Fibroblast of upper back skin (primary cell): ENCODE data around the gene NOTCH4.

Experiments used
- DNase-seq: peaks from one replicate; pipeline ENCODE4 v3.0.0-alpha.2; 2013

The NOTCH4 gene

GRCh38 chr6:32154514-32155161, 69.2 kb downstream of the NOTCH4 start:
- peak; percentile 63 for DNase-seq

- DNase-seq = peak; percentile 94
Measured at GRCh38 chr6:32153564-32154513, 70.0 kb downstream of the NOTCH4 start, which contains the start of gene PPT2. TSS of gene PPT2 (plus strand) at chr6:32154141. CDS start at chr6:32154595, 454 bp downstream.

DNA sequence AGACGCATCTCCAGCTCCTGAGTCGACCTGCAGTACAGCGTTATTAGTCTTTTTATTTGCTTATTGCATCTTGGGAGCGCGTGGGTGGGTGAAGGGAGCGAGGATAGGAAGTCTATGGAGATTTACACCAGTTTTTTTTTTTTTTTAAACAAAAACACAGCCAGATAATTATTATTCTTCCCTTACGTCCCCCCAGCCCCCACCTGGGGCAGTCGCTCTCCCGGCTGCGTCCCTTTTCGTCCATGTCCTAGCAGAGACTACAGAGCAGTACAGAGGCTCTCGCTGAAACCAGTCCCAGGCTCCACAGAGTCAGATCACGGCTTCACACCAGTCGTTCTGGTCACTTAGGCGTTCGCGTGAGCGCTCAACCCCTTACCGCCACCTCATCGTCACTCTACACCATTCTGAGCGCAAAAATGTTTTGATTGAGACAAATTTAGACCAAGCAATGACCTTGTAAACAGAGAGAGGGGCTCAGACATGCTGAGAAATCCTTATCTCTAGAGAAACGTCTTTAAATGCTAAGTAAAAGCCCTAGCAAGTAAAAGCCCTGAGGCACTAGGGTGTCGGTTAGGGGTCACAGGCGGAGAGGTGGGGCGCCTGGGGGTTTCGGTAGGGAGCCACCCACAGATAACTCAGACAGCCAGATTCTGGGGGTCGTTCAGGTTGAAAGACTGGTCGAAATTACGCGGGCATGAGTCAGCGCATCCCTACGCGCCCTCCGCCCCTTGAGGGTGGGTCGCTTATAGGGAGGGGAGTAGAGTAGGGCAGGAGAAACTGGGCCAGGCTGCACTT, 70.9 kb downstream of the NOTCH4 start:
- peak; percentile 34 for DNase-seq

DNA sequence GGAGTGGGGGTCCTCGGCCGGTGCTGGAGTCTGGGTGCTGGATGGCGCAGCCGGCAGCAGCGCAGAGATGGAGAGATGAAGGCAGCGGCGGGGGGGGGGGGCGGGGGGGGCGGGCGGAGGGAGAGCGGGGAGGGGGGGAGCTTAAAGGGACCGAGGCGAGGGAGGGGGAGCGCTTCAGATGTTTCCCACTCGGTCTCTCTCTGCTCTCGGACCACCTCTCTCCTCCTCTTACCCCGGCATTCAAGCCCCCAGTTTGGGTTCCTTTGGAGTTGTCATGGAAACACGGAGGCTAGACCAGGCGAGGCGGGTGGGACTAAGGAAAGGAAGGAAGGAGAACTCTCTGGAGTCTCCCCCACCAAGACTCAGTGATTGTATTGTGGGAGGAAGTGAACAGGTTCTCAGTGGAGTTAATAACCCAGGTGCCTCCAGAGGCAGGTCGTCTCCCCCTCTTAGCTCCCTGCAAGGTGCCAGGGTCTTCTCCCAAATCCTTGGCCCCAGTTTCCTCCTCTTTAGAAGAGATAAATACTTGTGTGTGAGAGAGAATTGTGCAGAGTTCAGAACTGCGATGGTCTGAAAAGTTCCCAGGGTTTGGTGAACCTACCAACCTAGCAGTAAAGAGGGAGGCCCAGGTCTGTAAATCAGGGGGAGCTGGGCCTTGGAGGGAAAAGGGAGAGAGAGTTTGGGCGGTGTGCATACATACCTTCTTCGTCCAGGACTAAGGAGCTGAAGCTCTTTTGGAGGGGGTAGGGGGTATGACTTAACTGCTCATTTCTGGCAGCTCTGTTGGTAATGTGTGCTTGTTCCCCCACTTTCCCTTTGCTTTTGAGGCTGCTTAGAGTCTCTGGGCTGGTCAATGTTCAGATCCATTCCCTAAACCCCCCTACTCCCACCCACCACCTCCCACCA, 71.8 kb downstream of the NOTCH4 start, which contains the start of gene PRRT1:
PRRT1 (minus strand) TSS at position 77 of the 906 bp plus-strand sequence. CDS start 112 bp downstream, outside the sequence.
- DNase-seq = no peak

- DNase-seq = no peak
Measured at GRCh38 chr6:32151181-32151862, 72.5 kb downstream of the NOTCH4 start.

- no peak for DNase-seq
Measured at GRCh38 chr6:32149932-32150870, 73.7 kb downstream of the NOTCH4 start.

DNA sequence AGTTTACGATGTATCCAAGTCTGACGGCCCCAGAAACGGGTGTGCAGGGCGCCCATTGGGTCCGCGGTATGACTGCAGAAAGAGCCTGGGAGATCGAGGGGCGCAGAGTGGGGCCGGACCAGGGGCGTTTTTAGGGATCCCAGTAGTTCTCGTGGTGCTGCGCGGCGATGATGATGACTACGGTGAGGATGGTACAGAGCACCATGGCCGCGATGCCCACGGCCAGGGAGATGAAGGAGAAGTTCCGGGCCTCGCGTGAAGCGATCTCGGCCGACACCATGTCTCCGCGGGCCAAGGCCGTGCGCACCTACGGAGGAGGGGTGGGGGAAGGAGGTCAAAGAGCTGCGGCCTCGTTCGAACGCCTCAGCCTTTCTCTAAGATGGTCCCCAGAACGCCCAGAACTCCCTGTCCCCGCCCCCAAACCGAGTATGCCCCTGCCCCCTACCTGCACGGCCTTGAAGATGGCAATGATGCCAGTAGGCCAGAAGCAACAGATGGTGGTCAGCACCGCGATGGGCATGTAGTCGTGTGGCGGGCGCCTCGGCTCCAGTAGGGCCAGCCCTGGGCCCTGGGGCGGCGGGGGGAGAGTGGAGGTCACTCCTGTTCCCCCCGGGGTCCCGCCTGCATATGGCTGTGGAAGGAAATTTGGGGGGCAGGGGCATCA, 74.6 kb downstream of the NOTCH4 start:
- no peak for DNase-seq

GRCh38 chr6:32148289-32149091, 75.4 kb downstream of the NOTCH4 start:
- DNase-seq = peak; percentile 34

- no peak for DNase-seq
Measured at GRCh38 chr6:32147401-32148132, 76.3 kb downstream of the NOTCH4 start.

DNA sequence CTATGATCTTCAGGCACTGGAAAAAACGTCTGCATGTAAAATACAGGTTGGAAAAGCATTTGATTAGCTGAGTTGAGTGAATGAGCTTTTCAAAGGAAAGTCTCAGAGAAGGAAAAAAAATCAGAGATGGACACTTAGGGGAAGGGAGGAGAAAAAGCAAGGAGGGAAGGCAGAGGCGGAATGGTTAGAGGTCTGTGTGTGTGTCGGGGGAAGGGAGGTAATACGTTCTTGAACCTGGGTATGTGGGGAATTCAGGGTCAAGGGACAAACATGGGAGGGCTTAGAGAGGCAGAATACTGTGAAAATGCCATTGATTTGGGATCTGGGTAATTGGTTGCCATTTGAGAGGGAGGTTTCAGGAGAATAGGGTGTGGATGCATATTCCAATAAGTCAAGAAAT, 77.2 kb downstream of the NOTCH4 start:
- DNase-seq = no peak

DNA sequence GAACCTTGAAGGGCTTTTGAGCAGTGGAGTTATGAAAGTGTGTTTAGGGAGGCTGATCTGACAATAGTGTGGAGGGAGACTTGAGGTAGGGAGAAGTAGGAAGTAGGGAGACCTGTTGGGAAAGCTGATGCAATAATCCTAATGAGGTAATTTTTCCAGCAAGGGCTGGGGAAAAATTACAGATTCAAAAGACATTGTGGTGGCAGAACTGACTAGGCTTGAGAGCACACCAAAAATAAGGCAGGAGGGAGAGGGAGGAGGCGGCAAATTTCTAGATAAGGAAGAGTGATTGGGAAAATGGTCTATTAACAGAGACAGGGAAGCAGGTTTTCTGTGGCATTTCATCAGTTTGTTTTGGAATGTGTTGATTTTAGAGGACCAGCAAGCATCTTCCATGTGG, 77.6 kb downstream of the NOTCH4 start:
- DNase-seq = peak; percentile 21
